ENCODE data around the gene ACTN1.

ACTN1 gene

DNA sequence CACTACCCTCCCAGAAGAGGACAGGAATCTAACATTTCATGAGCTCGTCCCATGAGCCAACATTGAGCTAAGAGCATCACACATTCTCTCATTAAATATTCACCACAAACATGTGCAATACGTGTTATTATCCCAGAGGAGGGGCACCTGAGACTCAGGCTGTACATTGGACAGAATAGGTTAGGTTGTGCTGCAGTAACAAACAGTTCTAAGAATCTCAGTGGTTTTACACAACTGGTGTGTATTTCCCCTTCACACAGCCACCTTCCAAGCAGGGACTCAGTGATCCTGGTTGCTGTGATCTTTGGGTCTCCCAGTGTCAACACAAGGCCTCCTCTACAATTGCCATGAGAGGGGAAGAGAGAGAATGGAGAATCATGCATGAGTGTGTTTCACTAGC, 15.0 kb upstream of the ACTN1 start:
- FAIRE-seq, result no peak
- TF ChIP-seq TAF1 (IDR thresholded peaks at IDR 0.05; ENCODE audit: low read depth, low read length) (no peak), POU2F2 (IDR thresholded peaks at IDR 0.05; ENCODE audit: low read depth, low read length) (no peak)
- no peak for DNase-seq (ENCODE audit: insufficient read length, low spot score)

DNA sequence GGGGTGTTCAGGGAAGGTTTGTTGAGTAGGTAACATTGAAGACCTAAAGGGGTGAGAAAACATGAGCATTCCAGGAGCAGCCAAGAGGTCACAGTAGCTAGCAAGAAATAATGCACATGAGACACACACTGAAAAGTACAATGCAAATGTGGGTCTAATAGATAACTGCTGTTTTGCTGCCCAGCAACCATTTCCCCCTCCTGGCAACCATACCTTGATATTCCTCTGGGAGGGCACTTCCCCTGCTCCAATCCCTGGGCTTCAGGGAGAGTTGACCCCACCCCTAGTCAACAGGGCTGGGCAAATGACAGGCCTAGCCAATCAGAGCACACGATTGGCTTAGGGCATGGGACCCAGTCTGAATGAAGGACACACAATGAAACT, 8.5 kb upstream of the ACTN1 start:
- no peak for TF ChIP-seq PAX5 (IDR thresholded peaks at IDR 0.05; ENCODE audit: insufficient read depth, low read length, severe bottlenecking)
- no peak for TF ChIP-seq POU2F2 (IDR thresholded peaks at IDR 0.05; ENCODE audit: low read depth, low read length)
- no peak for TF ChIP-seq SPI1 (IDR thresholded peaks at IDR 0.05; ENCODE audit: low read depth, low read length)
- TF ChIP-seq TAF1 (IDR thresholded peaks at IDR 0.05; ENCODE audit: low read depth, low read length), result no peak
- no peak for TF ChIP-seq POLR2AphosphoS5 (IDR thresholded peaks at IDR 0.05; ENCODE audit: low read depth, low read length)
- TF ChIP-seq POLR2A (IDR thresholded peaks at IDR 0.05; ENCODE audit: low read depth, low read length), result no peak
- no peak for DNase-seq (ENCODE audit: insufficient read length, low spot score)
- FAIRE-seq, result no peak

DNA sequence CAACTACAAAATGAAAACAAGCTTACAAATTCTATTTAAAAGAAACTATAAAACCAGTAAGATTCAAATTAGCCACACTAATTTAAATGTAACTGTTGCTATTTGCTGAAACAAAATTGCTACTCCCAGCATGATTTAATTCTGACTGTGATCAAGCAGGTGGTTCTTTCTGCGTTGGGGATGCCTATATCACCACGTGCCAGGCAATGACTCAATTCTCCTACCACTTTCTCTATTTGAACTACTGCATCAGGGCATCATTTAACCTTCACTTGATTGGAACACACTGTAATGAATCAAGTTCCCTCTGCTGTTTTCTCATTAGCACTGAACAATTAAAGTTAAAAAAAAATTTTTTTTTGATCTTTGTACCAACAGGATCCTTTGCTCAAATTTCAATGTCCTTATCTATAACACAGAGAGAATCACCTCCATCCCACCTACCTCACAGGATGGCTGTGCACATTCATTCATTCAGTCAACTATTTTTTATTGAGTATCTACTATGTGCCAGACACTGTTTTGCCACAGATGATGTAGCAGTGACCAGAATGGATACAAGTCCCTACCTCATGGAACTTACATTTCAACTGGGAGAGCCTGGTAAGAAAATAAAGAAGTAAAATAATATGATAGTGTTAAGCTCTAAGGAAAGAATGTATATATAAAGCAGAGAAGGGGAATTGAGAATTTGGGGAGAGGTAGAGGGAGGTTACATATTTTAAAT, 8.0 kb upstream of the ACTN1 start:
- TF ChIP-seq POU2F2 (IDR thresholded peaks at IDR 0.05; ENCODE audit: low read depth, low read length), result no peak
- TF ChIP-seq POLR2AphosphoS5 (IDR thresholded peaks at IDR 0.05; ENCODE audit: low read depth, low read length), result no peak
- TF ChIP-seq POLR2A (IDR thresholded peaks at IDR 0.05; ENCODE audit: low read depth, low read length), result no peak
- TF ChIP-seq PAX5 (IDR thresholded peaks at IDR 0.05; ENCODE audit: insufficient read depth, low read length, severe bottlenecking), result no peak
- TF ChIP-seq SPI1 (IDR thresholded peaks at IDR 0.05; ENCODE audit: low read depth, low read length), result no peak
- no peak for TF ChIP-seq TAF1 (IDR thresholded peaks at IDR 0.05; ENCODE audit: low read depth, low read length)
- DNase-seq (ENCODE audit: insufficient read length, low spot score) (no peak), FAIRE-seq (no peak)

DNA sequence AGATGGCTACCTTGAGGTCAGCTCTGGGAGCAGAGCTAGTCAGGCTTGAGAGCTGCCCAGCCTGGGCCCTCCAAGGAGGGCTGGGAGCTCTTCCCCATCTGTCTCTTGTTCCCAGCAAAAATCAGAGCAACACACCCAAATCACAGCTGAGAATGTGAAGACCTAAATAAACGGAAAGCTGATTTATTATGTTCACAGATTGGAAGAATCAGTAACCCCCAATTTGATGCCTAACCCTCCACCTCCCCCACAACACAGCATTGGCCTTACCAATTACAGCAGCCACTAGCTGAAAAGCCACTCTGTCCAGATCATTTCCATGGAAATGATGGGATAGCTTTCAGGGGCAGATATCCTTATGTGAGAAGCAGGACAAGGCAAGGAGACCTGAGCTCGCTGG, 7.1 kb upstream of the ACTN1 start:
- DNase-seq (ENCODE audit: insufficient read length, low spot score) (no peak), FAIRE-seq (no peak)
- TF ChIP-seq POLR2A (IDR thresholded peaks at IDR 0.05; ENCODE audit: low read depth, low read length) (no peak), PAX5 (IDR thresholded peaks at IDR 0.05; ENCODE audit: insufficient read depth, low read length, severe bottlenecking) (no peak), TAF1 (IDR thresholded peaks at IDR 0.05; ENCODE audit: low read depth, low read length) (no peak), POU2F2 (IDR thresholded peaks at IDR 0.05; ENCODE audit: low read depth, low read length) (no peak), SPI1 (IDR thresholded peaks at IDR 0.05; ENCODE audit: low read depth, low read length) (no peak), POLR2AphosphoS5 (IDR thresholded peaks at IDR 0.05; ENCODE audit: low read depth, low read length) (no peak)

DNA sequence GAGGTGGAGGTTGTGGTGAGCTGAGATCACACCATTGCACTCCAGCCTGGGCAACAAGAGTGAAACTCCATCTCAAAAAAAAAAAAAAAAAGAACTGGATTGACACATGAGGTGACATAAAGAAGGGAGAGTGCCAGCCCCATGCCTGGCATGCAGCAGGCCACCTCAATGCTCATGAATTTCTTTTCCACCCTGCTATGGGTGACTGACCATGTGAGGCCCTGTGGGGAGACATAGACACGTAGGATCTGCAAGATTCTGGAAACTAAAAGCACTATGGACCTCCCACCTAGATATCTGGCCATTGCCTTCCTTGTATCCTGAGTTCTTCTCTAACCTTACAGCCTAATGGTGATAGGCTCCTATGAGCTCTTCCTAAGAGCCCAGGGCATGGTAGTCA, 5.6 kb upstream of the ACTN1 start:
- no peak for TF ChIP-seq POU2F2 (IDR thresholded peaks at IDR 0.05; ENCODE audit: low read depth, low read length)
- TF ChIP-seq PAX5 (IDR thresholded peaks at IDR 0.05; ENCODE audit: insufficient read depth, low read length, severe bottlenecking), result no peak
- TF ChIP-seq POLR2AphosphoS5 (IDR thresholded peaks at IDR 0.05; ENCODE audit: low read depth, low read length), result no peak
- TF ChIP-seq POLR2A (IDR thresholded peaks at IDR 0.05; ENCODE audit: low read depth, low read length), result no peak
- no peak for TF ChIP-seq SPI1 (IDR thresholded peaks at IDR 0.05; ENCODE audit: low read depth, low read length)
- no peak for TF ChIP-seq TAF1 (IDR thresholded peaks at IDR 0.05; ENCODE audit: low read depth, low read length)
- FAIRE-seq (no peak), DNase-seq (ENCODE audit: insufficient read length, low spot score) (no peak)

DNA sequence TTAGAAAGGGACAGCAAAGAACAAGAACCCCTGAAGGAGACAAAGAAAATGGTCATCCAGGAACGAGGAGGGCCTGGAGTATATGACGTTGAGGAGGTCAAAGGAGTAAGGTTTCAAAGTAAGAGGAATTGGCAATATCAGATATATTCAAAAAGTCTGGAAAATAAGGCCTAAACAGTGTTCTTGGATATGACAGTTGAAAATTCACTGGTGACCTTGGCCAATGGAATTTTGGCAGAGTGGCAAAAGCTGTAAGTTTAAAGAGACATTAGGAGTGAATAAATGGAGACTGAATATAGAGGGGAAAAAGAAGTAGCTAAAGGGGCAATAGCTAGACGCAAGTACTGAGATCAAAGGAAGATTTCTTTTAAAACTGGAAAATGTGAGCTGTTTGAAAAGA, 4.1 kb upstream of the ACTN1 start:
- FAIRE-seq, result no peak
- TF ChIP-seq PAX5 (IDR thresholded peaks at IDR 0.05; ENCODE audit: insufficient read depth, low read length, severe bottlenecking), result no peak
- TF ChIP-seq TAF1 (IDR thresholded peaks at IDR 0.05; ENCODE audit: low read depth, low read length), result no peak
- TF ChIP-seq POLR2AphosphoS5 (IDR thresholded peaks at IDR 0.05; ENCODE audit: low read depth, low read length), result no peak
- no peak for TF ChIP-seq SPI1 (IDR thresholded peaks at IDR 0.05; ENCODE audit: low read depth, low read length)
- TF ChIP-seq POLR2A (IDR thresholded peaks at IDR 0.05; ENCODE audit: low read depth, low read length), result no peak
- no peak for TF ChIP-seq POU2F2 (IDR thresholded peaks at IDR 0.05; ENCODE audit: low read depth, low read length)
- DNase-seq (ENCODE audit: insufficient read length, low spot score), result no peak

DNA sequence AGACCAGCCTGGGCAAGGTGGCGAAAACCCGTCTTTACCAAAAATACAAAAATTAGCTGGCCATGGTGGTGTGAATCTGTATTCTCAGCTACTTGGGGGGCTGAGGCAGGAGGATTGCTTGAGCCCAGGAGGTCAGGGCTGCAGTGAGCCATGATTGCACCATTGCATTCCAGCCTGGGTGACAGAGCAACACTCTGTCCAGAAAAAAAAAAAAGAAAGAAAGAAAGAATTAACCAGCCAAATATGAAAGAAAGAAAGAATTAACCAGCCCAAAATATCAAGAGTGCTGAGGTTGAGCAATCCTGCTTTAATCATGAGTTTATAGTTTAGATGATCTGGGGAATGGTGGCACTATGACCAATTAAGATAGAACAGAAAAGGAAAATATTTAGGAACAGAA, 3.5 kb upstream of the ACTN1 start:
- no peak for DNase-seq (ENCODE audit: insufficient read length, low spot score)
- no peak for FAIRE-seq
- TF ChIP-seq SPI1 (IDR thresholded peaks at IDR 0.05; ENCODE audit: low read depth, low read length) (no peak), TAF1 (IDR thresholded peaks at IDR 0.05; ENCODE audit: low read depth, low read length) (no peak), POLR2A (IDR thresholded peaks at IDR 0.05; ENCODE audit: low read depth, low read length) (no peak), POU2F2 (IDR thresholded peaks at IDR 0.05; ENCODE audit: low read depth, low read length) (no peak), POLR2AphosphoS5 (IDR thresholded peaks at IDR 0.05; ENCODE audit: low read depth, low read length) (no peak), PAX5 (IDR thresholded peaks at IDR 0.05; ENCODE audit: insufficient read depth, low read length, severe bottlenecking) (no peak)

DNA sequence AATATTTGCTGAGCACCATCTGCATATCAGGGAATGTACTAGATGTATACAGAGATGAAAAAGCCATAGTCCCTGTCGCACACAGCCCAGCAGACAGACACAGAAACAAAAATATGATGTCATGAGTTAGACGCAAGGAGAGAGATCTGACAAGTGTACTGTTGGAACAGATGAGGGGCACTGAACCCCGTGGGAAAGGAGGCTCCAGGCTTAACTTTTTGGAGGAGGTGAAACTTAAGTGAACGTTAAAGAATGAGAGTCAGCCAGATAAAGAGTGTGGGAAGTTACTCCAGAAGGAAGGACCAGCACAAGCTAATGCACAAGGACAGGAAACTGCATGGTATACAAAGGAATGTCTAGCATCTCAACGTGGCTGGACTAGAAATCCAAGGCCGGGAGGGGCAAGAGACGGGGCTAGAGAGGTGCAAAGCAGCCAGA, 2.5 kb upstream of the ACTN1 start:
- FAIRE-seq, result no peak
- TF ChIP-seq POU2F2 (IDR thresholded peaks at IDR 0.05; ENCODE audit: low read depth, low read length) (no peak), POLR2A (IDR thresholded peaks at IDR 0.05; ENCODE audit: low read depth, low read length) (no peak), POLR2AphosphoS5 (IDR thresholded peaks at IDR 0.05; ENCODE audit: low read depth, low read length) (no peak), TAF1 (IDR thresholded peaks at IDR 0.05; ENCODE audit: low read depth, low read length) (no peak), PAX5 (IDR thresholded peaks at IDR 0.05; ENCODE audit: insufficient read depth, low read length, severe bottlenecking) (no peak), SPI1 (IDR thresholded peaks at IDR 0.05; ENCODE audit: low read depth, low read length) (no peak)
- DNase-seq (ENCODE audit: insufficient read length, low spot score), result no peak

DNA sequence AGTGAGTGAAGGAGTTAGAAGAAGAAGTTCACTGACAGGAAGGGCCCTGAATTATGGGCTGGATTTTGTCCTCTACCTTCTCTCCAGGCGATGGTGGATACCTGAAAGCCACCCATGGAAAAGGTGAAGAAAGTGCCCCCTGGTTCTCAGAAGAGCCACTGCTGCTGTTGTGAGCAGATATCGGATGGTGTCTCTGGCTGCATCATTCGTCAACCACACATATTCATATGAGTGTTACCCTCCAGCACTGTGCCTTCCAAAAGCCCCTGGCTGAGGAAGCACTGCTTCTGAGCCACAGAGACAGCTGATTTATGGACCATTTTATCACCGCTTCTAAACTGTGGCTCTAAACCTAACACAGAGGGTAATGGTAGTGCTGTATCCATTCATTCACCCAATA, 2.0 kb upstream of the ACTN1 start:
- TF ChIP-seq TAF1 (IDR thresholded peaks at IDR 0.05; ENCODE audit: low read depth, low read length) (no peak), POLR2AphosphoS5 (IDR thresholded peaks at IDR 0.05; ENCODE audit: low read depth, low read length) (no peak), POLR2A (IDR thresholded peaks at IDR 0.05; ENCODE audit: low read depth, low read length) (no peak), POU2F2 (IDR thresholded peaks at IDR 0.05; ENCODE audit: low read depth, low read length) (no peak), PAX5 (IDR thresholded peaks at IDR 0.05; ENCODE audit: insufficient read depth, low read length, severe bottlenecking) (no peak), SPI1 (IDR thresholded peaks at IDR 0.05; ENCODE audit: low read depth, low read length) (no peak)
- DNase-seq (ENCODE audit: insufficient read length, low spot score) (no peak), FAIRE-seq (no peak)
